Thymus (tissue), 11 donors: Measurements from ENCODE around the gene FAM171A2. TPM values are rescaled to one million over a fixed set of nuclear protein-coding genes. Genes with fewer than 3 reads are reported as not detected.
"Not testable (repeated sequence)": the region's sequence is repeated elsewhere in the genome, so short reads cannot be mapped to it uniquely, and the experiment has no call there.

ENCODE experiments used
- DNase-seq, 9 donors: peaks; one replicate each; pipeline ENCODE4 v3.0.0-alpha.2; 2013; ENCODE audit warnings: low spot score in 9 of 9, low read depth in 6 of 9, missing footprints in 1 of 9
- H3K27ac ChIP-seq, 2 donors: one replicate each; pipeline ENCODE4 v1.5.1; 2013; ENCODE audit warnings: control low read depth in 1 of 2, low read depth in 1 of 2, low read length in 1 of 2, mild to moderate bottlenecking in 1 of 2, moderate library complexity in 1 of 2
- H3K27me3 ChIP-seq, 2 donors: one replicate each; pipeline ENCODE4 v1.5.1; 2013; ENCODE audit warnings: low read length in 1 of 2; ENCODE audit not compliant: control insufficient read depth in 2 of 2, insufficient read depth in 1 of 2
- H3K36me3 ChIP-seq, 2 donors: one replicate each; pipeline ENCODE4 v1.5.1; 2013; ENCODE audit warnings: low read length in 1 of 2, mild to moderate bottlenecking in 1 of 2, moderate library complexity in 1 of 2; ENCODE audit not compliant: control insufficient read depth in 2 of 2, insufficient read depth in 2 of 2
- H3K4me1 ChIP-seq, 2 donors: one replicate each; pipeline ENCODE4 v1.5.1; 2013; ENCODE audit warnings: low read length in 2 of 2; ENCODE audit not compliant: control insufficient read depth in 2 of 2, insufficient read depth in 2 of 2
- H3K4me3 ChIP-seq, 2 donors: one replicate each; pipeline ENCODE4 v1.5.1; 2013; ENCODE audit warnings: low read length in 2 of 2, control low read depth in 1 of 2, mild to moderate bottlenecking in 1 of 2
- H3K9me3 ChIP-seq, 2 donors: one replicate each; pipeline ENCODE4 v1.5.1; 2013; ENCODE audit warnings: low read length in 1 of 2, mild to moderate bottlenecking in 1 of 2; ENCODE audit not compliant: control insufficient read depth in 2 of 2, insufficient read depth in 1 of 2
- WGBS: extraction: QIAGEN DNeasy Blood & Tissue Kit; methylation state at CpG from one replicate; pipeline ENCODE4 v1.1.7; 2013; 5-methylcytosine and 5-hydroxymethylcytosine counted together
- polyA plus RNA-seq: library from polyadenylated mRNA; stranded (reverse); fragments of 200-250 nt; gene quantifications from one replicate; pipeline ENCODE4 v1.2.3, GENCODE V29; 2013
- total RNA-seq: library from RNA; stranded (reverse); fragments of 120-200 nt; gene quantifications from one replicate; pipeline ENCODE4 v1.2.4, GENCODE V29; 2013
- donor health status: healthy.

Gene FAM171A2
- total and polyA plus RNA-seq, 2 donors = 0.39 to 1.4 TPM

DNA sequence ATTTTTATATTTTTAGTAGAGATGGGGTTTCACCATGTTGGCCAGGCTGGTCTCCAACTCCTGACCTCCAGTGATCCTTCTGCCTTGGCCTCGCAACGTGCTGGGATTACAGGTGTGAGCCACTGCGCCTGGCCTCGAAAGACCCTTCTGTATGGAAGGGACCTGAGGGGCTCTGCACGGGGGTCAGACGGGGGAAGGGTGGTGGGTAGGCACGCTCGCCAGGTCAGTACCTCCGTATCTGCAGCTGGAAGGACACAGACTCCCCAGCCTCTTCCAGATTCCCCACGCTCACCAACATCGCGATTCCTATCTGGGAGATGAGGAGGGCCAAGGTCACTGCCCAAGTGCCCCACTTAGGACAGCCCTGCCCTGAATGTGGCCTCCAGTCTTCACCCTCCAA, 13.1 kb upstream of the FAM171A2 start:
- peaks cover 0 to 2% of the 10 kb centered on the region in 2 donors for H3K9me3 ChIP-seq
- no peaks in the 10 kb centered on the region for H3K36me3 ChIP-seq
- 92% methylated on average over 12 of the region's 12 CpGs for WGBS
- no peak for DNase-seq
- H3K4me1 ChIP-seq = no peaks in the 10 kb centered on the region
- peaks cover 2 to 64% of the 10 kb centered on the region in 2 donors for H3K27me3 ChIP-seq
- no peak overlapping the region for H3K27ac ChIP-seq
- no peak overlapping the region for H3K4me3 ChIP-seq

DNA sequence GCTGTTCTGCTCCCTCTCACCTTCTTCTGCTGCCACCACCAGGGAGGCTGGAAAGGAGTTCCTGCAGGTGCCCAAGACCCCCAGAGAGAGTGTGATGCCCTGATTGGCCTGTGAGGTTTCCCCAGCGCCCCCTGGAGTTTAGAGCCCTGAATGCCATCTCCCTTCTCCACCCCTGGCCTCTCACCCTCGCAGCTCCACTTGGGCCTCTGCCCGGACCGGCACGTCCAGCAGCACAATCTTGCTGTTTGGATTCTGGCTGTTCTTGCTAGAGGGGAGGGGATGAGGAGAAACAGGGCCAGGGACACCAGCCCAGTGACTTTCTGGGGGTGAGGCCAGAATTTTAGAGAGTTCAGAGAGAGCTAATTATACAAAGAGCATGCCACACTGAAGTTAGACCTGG, 12.5 kb upstream of the FAM171A2 start:
- no peaks in the 10 kb centered on the region for H3K4me1 ChIP-seq
- H3K36me3 ChIP-seq = no peaks in the 10 kb centered on the region
- DNase-seq = peak in 1 of 9 donors; percentile 20
- no peak overlapping the region for H3K27ac ChIP-seq
- peaks cover 0 to 2% of the 10 kb centered on the region in 2 donors for H3K9me3 ChIP-seq
- 66% methylated on average over 5 of the region's 5 CpGs for WGBS
- H3K27me3 ChIP-seq = peaks cover 2 to 63% of the 10 kb centered on the region in 2 donors
- no peak overlapping the region for H3K4me3 ChIP-seq

DNA sequence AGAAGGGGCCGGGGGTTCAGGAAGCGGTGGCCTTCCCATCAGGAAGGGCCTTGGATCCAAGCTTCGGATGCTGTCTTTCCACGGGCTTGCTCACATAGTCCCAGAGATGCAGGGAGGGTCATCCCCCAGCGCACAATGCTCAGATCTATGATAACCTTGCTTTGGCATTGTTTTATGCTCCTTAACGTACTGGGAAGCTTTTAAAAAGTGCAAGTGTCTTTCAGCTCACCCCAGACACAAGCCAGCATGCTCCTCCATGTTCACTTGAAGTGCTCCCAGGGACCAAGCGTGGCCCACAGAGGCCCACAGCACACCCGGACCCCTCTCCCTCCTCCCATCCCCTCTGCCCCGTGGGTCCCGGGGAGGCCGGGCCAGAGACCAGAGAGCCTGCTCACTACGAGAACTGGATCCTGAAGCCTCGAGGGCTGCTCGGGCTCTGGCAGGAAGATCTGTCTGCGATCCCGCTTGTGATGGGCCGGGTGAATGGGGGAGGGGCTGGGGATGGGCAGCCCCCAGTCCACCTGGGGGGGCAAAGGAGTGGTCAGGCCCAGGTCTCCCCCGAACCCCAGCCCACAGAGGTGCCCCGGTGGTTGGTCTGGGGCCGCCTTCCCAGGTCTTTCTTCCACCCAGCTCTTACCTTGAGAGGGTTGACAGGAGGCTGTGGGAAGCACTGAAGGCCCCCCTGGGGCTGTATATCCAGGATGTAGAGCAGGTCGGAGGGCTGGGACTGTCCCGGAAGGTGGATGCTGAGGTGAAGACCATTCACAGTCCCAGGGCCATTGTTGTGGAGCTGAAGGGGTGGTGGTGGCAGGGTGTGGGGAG, 11.8 kb upstream of the FAM171A2 start:
- peaks cover 0 to 2% of the 10 kb centered on the region in 2 donors for H3K9me3 ChIP-seq
- no peak for DNase-seq
- H3K36me3 ChIP-seq = no peaks in the 10 kb centered on the region
- H3K27ac ChIP-seq = no peak overlapping the region
- H3K27me3 ChIP-seq = peaks cover 2 to 63% of the 10 kb centered on the region in 2 donors
- whole genome bisulfite sequencing = 66% methylated on average over 22 of the region's 22 CpGs
- H3K4me3 ChIP-seq = no peak overlapping the region
- no peaks in the 10 kb centered on the region for H3K4me1 ChIP-seq

DNA sequence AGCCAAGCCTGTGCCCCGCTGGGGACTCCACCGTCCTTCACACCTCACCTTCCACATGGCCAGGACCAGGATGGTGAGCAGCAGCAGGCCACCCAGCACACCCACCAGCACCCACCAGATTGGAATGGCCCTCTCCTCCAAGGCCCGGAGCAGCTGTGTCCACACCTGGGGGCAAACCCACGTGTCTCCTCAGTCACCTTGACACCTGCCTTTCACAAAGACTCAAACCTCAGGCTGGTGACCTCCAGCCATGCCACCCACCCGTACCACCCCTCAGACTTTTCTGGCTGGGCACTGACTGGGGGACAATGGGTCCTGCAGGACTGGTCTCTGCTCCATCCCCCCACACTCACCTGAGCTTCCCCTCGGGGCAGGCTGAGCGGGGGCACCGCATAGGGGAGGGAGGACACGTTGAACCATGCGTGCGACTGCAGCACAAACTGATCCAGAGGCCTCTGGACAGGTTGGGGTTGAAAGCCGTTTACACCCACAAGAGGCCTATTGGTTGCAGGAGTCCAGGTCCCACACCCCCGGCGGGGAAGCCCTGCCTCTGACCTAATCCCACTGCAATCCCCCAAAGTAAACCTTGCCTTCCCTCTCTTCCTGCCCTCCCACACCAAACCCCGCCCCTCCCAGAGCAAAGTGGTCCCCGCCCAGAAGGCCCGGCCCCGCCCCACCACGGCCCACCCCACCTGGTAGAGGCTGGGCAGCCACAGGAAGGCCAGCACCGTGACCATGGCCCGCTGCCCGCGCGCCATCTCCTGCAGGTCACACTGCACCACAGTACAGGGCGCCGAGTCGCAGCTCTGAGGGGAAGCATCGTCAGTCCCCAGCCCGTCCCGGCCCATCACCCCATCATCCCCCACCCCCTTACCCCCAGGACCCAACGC, 10.9 kb upstream of the FAM171A2 start:
- Histone ChIP-seq H3K9me3 (peaks cover 0 to 2% of the 10 kb centered on the region in 2 donors), H3K27ac (no peak overlapping the region), H3K27me3 (peaks cover 2 to 67% of the 10 kb centered on the region in 2 donors), H3K4me3 (no peak overlapping the region), H3K36me3 (no peaks in the 10 kb centered on the region), H3K4me1 (no peaks in the 10 kb centered on the region)
- 49% methylated on average over 31 of the region's 31 CpGs for WGBS
- DNase-seq = no peak

DNA sequence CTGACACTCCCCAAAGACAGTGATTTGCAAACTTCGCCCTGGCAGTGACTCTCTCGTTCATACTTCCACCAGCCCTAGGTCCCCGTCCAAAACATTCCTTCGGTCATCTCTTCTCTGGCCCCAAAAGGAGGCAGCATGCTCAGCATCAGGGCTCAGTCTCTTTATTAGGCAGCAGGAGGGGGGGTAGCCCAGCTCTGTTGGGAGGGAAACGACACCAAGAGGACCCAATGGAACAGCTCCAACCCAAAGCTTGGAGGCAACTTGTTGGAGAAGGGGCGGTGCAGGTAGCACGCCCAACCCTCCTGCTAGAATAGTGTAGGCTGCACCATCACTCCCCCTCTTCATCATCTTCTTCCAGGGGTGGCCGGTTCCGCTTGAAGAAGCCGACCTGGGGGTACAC, 8.4 kb upstream of the FAM171A2 start:
- Histone ChIP-seq H3K36me3 (no peaks in the 10 kb centered on the region), H3K27ac (no peak overlapping the region), H3K4me3 (no peak overlapping the region), H3K4me1 (no peaks in the 10 kb centered on the region), H3K27me3 (peaks cover 2 to 68% of the 10 kb centered on the region in 2 donors), H3K9me3 (no peaks in the 10 kb centered on the region)
- no peak for DNase-seq
- 86% methylated on average over 10 of the region's 10 CpGs for WGBS

DNA sequence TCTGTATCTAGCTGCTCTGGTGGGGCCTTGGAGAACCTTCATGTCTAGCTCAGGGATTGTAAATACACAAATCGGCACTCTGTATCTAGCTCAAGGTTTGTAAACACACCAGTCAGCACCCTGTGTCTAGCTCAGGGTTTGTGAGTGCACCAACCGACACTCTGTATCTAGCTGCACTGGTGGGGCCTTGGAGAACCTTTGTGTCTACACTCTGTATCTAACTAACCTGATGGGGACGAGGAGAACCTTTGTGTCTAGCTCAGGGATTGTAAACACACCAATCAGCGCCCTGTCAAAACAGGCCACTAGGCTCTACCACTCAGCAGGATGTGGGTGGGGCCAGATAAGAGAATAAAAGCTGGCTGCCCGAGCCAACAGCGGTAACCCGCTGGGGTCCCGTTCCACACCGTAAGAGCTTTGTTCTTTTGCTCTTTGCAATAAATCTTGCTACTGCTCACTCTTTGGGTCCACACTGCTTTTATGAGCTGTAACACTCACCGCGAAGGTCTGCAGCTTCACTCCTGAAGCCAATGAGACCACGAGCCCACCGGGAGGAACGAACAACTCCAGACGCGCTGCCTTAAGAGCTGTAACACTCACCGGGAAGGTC, 5.9 kb upstream of the FAM171A2 start:
- 47% methylated on average over 17 of the region's 17 CpGs for WGBS
- H3K36me3 ChIP-seq, H3K4me1 ChIP-seq, H3K27ac ChIP-seq, H3K4me3 ChIP-seq, DNase-seq, H3K9me3 ChIP-seq: not testable (repeated sequence)
- peaks cover 2 to 63% of the 10 kb centered on the region in 2 donors for H3K27me3 ChIP-seq

DNA sequence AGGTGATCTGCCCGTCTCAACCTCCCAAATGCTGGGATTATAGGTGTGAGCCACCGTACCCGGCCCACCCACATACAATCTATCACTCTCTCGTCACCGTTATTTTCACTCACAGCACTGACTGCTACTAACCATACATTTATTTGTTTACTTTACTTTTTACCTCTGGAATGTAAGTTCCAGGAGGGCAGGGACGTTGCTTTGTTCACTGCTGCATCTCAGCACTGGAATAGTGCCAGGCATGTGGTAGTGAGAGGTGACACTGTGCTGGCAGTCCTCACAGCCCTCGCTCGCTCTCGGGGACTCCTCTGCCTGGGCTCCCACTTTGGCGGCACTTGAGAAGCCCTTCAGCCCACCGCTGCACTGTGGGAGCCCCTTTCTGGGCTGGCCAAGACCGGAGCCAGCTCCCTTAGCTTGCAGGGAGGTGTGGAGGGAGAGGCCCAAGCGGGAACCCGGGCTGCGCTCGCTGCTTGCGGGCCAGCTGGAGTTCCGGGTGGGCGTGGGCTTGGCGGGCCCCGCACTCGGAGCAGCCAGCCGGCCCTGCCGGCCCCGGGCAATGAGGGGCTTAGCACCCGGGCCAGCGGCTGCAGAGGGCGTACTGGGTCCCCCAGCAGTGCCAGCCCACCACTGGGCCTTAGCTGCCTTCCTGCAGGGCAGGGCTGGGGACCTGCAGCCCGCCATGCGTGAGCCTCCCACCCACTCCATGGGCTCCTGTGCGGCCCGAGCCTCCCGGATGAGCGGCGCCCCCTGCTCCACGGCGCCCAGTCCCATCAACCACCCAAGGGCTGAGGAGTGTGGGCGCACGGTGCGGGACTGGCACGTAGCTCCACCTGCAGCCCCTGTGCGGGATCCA, 5.0 kb upstream of the FAM171A2 start:
- not testable (repeated sequence) for DNase-seq, H3K4me3 ChIP-seq, H3K36me3 ChIP-seq, H3K27ac ChIP-seq, H3K4me1 ChIP-seq, H3K9me3 ChIP-seq
- H3K27me3 ChIP-seq = peaks cover 4 to 62% of the 10 kb centered on the region in 2 donors
- 97% methylated on average over 42 of the region's 42 CpGs for WGBS

DNA sequence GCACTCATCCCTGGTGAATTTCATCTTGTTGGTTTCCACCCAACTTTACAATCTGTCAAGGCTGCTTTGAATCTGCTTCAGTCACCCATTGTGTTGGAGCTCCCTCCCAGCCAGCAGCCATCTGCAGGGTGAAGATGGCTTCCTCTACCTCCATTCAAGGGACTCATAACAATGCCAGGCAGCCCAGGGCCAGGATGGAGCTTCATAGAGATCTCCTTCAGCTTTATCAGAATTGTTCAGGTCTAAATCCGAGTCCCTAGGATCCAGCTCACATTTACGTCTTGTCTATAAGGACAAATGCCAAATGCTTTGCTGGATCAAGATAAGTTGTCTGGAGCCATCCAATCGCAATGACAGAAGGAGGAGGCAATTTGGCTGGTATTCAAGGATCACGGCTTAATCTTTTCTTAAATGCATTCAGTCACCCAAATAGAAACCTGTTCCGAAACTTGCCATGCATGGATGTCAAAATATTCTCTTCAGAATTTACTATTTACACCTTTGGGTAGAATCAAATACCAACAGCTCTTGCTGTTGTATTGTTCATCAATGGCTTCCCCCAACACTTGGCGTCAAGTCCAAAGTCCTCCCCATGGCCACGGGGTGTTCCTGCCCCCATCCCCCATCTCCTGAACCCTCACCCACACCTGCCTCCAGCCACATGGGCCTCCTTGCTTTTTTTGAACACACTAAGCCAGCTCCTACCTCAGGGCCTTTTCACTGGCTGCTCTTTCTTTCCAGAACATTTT, 3.8 kb upstream of the FAM171A2 start:
- H3K4me3 ChIP-seq = no peak overlapping the region
- H3K4me1 ChIP-seq = peaks cover 5 to 11% of the 10 kb centered on the region in 2 donors
- DNase-seq = no peak
- peaks cover 12 to 63% of the 10 kb centered on the region in 2 donors for H3K27me3 ChIP-seq
- 95% methylated on average over 7 of the region's 7 CpGs for WGBS
- H3K9me3 ChIP-seq = no peaks in the 10 kb centered on the region
- no peak overlapping the region for H3K27ac ChIP-seq
- no peaks in the 10 kb centered on the region for H3K36me3 ChIP-seq
